H1 (cell line): ENCODE results near the gene RBP4.

Source experiments
- ASH2L ChIP-seq: fragments of 200-600, 300-600 bp; sonication (generic); IDR thresholded peaks from one replicate; pipeline ENCODE4 v1.7.1; 2017; ENCODE audit warnings: low read length
- BRCA1 ChIP-seq: IDR thresholded peaks from 2 replicates; pipeline ENCODE4 v1.6.1; 2012; ENCODE audit warnings: low read depth, low read length, improper control_type of control experiment
- CREB1 ChIP-seq: IDR thresholded peaks from 2 replicates; pipeline ENCODE4 v1.6.1; 2012; ENCODE audit warnings: inconsistent platforms
- GABPA ChIP-seq: IDR thresholded peaks from 2 replicates; pipeline ENCODE4 v1.6.1; 2011; ENCODE audit warnings: mild to moderate bottlenecking, low read length, moderate library complexity, borderline replicate concordance; ENCODE audit not compliant: insufficient read depth
- HDAC2 ChIP-seq, 2 experiments: fragments of 300-600 bp in 1 of 2; sonication (generic) in 1 of 2; IDR thresholded peaks; 2 replicates each; pipeline ENCODE4 v1.6.1; 2011 to 2012; ENCODE audit warnings: low read depth in 2 of 2, low read length in 2 of 2, mild to moderate bottlenecking in 2 of 2, moderate library complexity in 2 of 2, borderline replicate concordance in 1 of 2, inconsistent platforms in 1 of 2
- JUND ChIP-seq: IDR thresholded peaks from 2 replicates; pipeline ENCODE4 v1.6.1; 2011; ENCODE audit warnings: mild to moderate bottlenecking, improper control_type of control experiment, low read length
- KDM1A ChIP-seq: fragments of 200-600, 300-600 bp; sonication (generic); IDR thresholded peaks from 2 replicates; pipeline ENCODE4 v1.7.1; 2016; ENCODE audit warnings: mild to moderate bottlenecking, low read length, borderline replicate concordance
- POLR2A ChIP-seq, 2 experiments: IDR thresholded peaks; 1 replicate in 1 of 2; 2 replicates in 1 of 2; pipeline ENCODE4 v1.6.1; 2011; ENCODE audit warnings: low read depth in 2 of 2, low read length in 2 of 2, mild to moderate bottlenecking in 2 of 2; ENCODE audit errors: control extremely low read depth in 1 of 2
- RFX5 ChIP-seq: IDR thresholded peaks from 2 replicates; pipeline ENCODE4 v1.6.1; 2011; ENCODE audit warnings: low read depth, low read length, improper control_type of control experiment, borderline replicate concordance
- SP1 ChIP-seq: IDR thresholded peaks from 2 replicates; pipeline ENCODE4 v1.6.1; 2011; ENCODE audit warnings: low read depth, low read length
- TAF1 ChIP-seq: IDR thresholded peaks from 2 replicates; pipeline ENCODE4 v1.6.1; 2011; ENCODE audit warnings: mild to moderate bottlenecking, low read depth, low read length
- TBP ChIP-seq: IDR thresholded peaks from 2 replicates; pipeline ENCODE4 v1.6.1; 2011; ENCODE audit warnings: low read depth, low read length, improper control_type of control experiment
- TF ChIP-seq, protein P1 (sequence below), 3 experiments: IDR thresholded peaks; 1 replicate in 2 of 3; 2 replicates in 1 of 3; pipeline versions ENCODE4 v1.5.1 to v1.6.1; 2011; ENCODE audit warnings: low read length in 3 of 3, mild to moderate bottlenecking in 3 of 3, inconsistent platforms in 2 of 3, low read depth in 1 of 3, moderate library complexity in 1 of 3; ENCODE audit not compliant: insufficient read depth in 1 of 3; ENCODE audit errors: control extremely low read depth in 1 of 3
- TF ChIP-seq, protein P2 (sequence below): IDR thresholded peaks from 2 replicates; pipeline ENCODE4 v1.6.1; 2011; ENCODE audit warnings: low read length, improper control_type of control experiment

DNA sequence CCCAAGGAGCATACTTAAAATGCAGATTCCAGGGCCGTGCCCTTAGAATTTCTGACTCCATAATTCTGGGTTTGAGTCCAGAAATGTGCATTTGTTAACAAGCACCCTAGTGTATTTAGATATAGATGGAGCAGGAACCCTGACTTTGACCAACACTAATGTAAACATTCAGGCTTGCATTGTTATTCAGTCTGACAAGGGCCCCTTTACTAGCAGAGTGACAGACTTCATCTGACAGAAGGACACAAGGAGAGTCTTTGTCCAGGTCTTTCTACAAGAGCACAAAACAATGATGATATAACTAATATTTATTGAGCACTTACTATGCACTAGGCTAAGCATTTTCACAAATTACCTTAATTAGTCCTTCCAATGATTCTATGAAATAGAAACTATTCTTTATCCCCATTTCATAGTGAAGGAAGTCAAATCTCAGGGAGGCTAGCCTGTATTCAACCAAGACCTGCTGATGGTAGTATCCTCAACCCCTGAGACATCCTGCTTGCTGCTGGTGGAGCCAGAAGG is 3.9 kb downstream of the RBP4 start:
- TF ChIP-seq JUND (no peak), RFX5 (no peak), KDM1A (no peak), ASH2L (no peak), POLR2A (IDR thresholded peaks at IDR 0.05; ENCODE audit: control extremely low read depth in 1 of 2, low read depth in 2 of 2, low read length in 2 of 2) (no peak), GABPA (no peak), HDAC2 (IDR thresholded peaks at IDR 0.05; ENCODE audit: borderline replicate concordance in 1 of 2, low read depth in 2 of 2, low read length in 2 of 2) (no peak), TBP (no peak), TAF1 (no peak), BRCA1 (no peak), CREB1 (no peak), SP1 (no peak)
- TF ChIP-seq, protein P1, sequence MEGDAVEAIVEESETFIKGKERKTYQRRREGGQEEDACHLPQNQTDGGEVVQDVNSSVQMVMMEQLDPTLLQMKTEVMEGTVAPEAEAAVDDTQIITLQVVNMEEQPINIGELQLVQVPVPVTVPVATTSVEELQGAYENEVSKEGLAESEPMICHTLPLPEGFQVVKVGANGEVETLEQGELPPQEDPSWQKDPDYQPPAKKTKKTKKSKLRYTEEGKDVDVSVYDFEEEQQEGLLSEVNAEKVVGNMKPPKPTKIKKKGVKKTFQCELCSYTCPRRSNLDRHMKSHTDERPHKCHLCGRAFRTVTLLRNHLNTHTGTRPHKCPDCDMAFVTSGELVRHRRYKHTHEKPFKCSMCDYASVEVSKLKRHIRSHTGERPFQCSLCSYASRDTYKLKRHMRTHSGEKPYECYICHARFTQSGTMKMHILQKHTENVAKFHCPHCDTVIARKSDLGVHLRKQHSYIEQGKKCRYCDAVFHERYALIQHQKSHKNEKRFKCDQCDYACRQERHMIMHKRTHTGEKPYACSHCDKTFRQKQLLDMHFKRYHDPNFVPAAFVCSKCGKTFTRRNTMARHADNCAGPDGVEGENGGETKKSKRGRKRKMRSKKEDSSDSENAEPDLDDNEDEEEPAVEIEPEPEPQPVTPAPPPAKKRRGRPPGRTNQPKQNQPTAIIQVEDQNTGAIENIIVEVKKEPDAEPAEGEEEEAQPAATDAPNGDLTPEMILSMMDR (IDR thresholded peaks at IDR 0.05; ENCODE audit: control extremely low read depth in 1 of 3, insufficient read depth in 1 of 3, low read depth in 1 of 3, low read length in 3 of 3): no peak
- TF ChIP-seq, protein P2, sequence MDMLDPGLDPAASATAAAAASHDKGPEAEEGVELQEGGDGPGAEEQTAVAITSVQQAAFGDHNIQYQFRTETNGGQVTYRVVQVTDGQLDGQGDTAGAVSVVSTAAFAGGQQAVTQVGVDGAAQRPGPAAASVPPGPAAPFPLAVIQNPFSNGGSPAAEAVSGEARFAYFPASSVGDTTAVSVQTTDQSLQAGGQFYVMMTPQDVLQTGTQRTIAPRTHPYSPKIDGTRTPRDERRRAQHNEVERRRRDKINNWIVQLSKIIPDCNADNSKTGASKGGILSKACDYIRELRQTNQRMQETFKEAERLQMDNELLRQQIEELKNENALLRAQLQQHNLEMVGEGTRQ: no peak
